ENCODE data around the gene MKKS. TPM values are rescaled to one million over a fixed set of nuclear protein-coding genes. Genes with fewer than 3 reads are reported as not detected.

MKKS gene
- total RNA-seq, 1 experiment from 2014 or later, result 19.9 TPM

GRCh38 chr20:10369723-10370090, 64.3 kb downstream of the MKKS start (continued):
- TF ChIP-seq, protein P1, sequence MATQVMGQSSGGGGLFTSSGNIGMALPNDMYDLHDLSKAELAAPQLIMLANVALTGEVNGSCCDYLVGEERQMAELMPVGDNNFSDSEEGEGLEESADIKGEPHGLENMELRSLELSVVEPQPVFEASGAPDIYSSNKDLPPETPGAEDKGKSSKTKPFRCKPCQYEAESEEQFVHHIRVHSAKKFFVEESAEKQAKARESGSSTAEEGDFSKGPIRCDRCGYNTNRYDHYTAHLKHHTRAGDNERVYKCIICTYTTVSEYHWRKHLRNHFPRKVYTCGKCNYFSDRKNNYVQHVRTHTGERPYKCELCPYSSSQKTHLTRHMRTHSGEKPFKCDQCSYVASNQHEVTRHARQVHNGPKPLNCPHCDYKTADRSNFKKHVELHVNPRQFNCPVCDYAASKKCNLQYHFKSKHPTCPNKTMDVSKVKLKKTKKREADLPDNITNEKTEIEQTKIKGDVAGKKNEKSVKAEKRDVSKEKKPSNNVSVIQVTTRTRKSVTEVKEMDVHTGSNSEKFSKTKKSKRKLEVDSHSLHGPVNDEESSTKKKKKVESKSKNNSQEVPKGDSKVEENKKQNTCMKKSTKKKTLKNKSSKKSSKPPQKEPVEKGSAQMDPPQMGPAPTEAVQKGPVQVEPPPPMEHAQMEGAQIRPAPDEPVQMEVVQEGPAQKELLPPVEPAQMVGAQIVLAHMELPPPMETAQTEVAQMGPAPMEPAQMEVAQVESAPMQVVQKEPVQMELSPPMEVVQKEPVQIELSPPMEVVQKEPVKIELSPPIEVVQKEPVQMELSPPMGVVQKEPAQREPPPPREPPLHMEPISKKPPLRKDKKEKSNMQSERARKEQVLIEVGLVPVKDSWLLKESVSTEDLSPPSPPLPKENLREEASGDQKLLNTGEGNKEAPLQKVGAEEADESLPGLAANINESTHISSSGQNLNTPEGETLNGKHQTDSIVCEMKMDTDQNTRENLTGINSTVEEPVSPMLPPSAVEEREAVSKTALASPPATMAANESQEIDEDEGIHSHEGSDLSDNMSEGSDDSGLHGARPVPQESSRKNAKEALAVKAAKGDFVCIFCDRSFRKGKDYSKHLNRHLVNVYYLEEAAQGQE (IDR thresholded peaks at IDR 0.05; ENCODE audit: low read depth), result no peak
- TF ChIP-seq CEBPB (IDR thresholded peaks at IDR 0.05; ENCODE audit: low read depth) (no peak), ATF3 (IDR thresholded peaks at IDR 0.05) (no peak)

DNA sequence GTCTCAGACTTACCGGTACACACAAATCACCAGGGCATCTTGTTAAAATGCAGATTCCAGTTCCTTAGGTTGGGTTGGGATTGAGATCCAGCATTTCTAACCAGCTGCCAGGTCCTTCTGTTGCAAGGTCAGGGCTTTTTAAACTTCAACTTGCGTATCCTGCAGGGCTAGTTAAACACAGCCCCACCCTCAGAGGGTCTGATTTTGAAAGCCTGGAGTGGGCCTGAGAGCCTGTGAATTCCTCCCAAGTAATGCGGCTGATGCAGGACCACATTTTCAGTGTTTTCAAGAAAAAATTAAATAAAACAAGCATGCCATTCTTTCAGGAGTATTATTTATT, 65.3 kb downstream of the MKKS start:
- BruUV-seq (replicated peaks), result no TSS peak
- intact Hi-C loops (cut with micrococcal nuclease), result no loop called here
- Histone ChIP-seq H3K9me2 (ENCODE audit: insufficient read depth) (no peaks in the 10 kb centered on the region), H2AFZ (ENCODE audit: low read depth, low read length, poor library complexity, severe bottlenecking) (no peak overlapping the region), H3K4me3 (replicated peaks in 1 of 2; ENCODE audit: low read depth in 1 of 2, low read length in 2 of 2) (no peak overlapping the region), H3K4me1 (ENCODE audit: control insufficient read depth in 1 of 2, insufficient read depth in 2 of 2, low read length in 2 of 2) (no peaks in the 10 kb centered on the region), H3K36me3 (ENCODE audit: control insufficient read depth in 1 of 2, insufficient read depth in 2 of 2, low read length in 2 of 2) (no peaks in the 10 kb centered on the region), H3K9me3 (ENCODE audit: control insufficient read depth in 1 of 2, insufficient read depth in 1 of 2, low read depth in 1 of 2, low read length in 2 of 2) (no peaks in the 10 kb centered on the region), H3K4me2 (ENCODE audit: low read length) (no peak overlapping the region), H3K27ac (ENCODE audit: low read depth, low read length) (no peak overlapping the region), H3K9ac (ENCODE audit: low read length) (no peak overlapping the region), H3K27me3 (ENCODE audit: insufficient read depth, low read length) (no peaks in the 10 kb centered on the region; the same call in 1 of the 2 replicates), H4K20me1 (ENCODE audit: insufficient read depth) (no peaks in the 10 kb centered on the region), H3K79me2 (ENCODE audit: insufficient read depth, low read length) (no peaks in the 10 kb centered on the region)
- DNase-seq (ENCODE audit: low read depth, low spot score), result no peak
- no peak for TF ChIP-seq CBX3 (IDR thresholded peaks at IDR 0.05; ENCODE audit: low read depth)
- TF ChIP-seq, protein P2, sequence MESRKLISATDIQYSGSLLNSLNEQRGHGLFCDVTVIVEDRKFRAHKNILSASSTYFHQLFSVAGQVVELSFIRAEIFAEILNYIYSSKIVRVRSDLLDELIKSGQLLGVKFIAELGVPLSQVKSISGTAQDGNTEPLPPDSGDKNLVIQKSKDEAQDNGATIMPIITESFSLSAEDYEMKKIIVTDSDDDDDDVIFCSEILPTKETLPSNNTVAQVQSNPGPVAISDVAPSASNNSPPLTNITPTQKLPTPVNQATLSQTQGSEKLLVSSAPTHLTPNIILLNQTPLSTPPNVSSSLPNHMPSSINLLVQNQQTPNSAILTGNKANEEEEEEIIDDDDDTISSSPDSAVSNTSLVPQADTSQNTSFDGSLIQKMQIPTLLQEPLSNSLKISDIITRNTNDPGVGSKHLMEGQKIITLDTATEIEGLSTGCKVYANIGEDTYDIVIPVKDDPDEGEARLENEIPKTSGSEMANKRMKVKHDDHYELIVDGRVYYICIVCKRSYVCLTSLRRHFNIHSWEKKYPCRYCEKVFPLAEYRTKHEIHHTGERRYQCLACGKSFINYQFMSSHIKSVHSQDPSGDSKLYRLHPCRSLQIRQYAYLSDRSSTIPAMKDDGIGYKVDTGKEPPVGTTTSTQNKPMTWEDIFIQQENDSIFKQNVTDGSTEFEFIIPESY (IDR thresholded peaks at IDR 0.05; ENCODE audit: extremely low read depth, insufficient replicate concordance, low read length), result no peak
- no peak for TF ChIP-seq ELF1 (IDR thresholded peaks at IDR 0.05; ENCODE audit: borderline replicate concordance, low read depth)
- TF ChIP-seq POLR2AphosphoS5 (IDR thresholded peaks at IDR 0.05; ENCODE audit: low read depth, low read length), result no peak
- TF ChIP-seq MAX (IDR thresholded peaks at IDR 0.05), result no peak
- TF ChIP-seq FOSL1 (IDR thresholded peaks at IDR 0.05; ENCODE audit: low read depth), result no peak
- no peak for TF ChIP-seq EZH2phosphoT487 (IDR thresholded peaks at IDR 0.05; ENCODE audit: borderline replicate concordance)
- no peak for TF ChIP-seq CEBPB (IDR thresholded peaks at IDR 0.05; ENCODE audit: low read depth)
- no peak for TF ChIP-seq EGR1 (IDR thresholded peaks at IDR 0.05; ENCODE audit: low read depth)
- no peak for TF ChIP-seq POLR2A (IDR thresholded peaks at IDR 0.05; ENCODE audit: borderline replicate concordance, extremely low read depth, insufficient read depth, insufficient read length)
- TF ChIP-seq, protein P3, sequence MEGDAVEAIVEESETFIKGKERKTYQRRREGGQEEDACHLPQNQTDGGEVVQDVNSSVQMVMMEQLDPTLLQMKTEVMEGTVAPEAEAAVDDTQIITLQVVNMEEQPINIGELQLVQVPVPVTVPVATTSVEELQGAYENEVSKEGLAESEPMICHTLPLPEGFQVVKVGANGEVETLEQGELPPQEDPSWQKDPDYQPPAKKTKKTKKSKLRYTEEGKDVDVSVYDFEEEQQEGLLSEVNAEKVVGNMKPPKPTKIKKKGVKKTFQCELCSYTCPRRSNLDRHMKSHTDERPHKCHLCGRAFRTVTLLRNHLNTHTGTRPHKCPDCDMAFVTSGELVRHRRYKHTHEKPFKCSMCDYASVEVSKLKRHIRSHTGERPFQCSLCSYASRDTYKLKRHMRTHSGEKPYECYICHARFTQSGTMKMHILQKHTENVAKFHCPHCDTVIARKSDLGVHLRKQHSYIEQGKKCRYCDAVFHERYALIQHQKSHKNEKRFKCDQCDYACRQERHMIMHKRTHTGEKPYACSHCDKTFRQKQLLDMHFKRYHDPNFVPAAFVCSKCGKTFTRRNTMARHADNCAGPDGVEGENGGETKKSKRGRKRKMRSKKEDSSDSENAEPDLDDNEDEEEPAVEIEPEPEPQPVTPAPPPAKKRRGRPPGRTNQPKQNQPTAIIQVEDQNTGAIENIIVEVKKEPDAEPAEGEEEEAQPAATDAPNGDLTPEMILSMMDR (IDR thresholded peaks at IDR 0.05 in 2 of 3, conservative IDR thresholded peaks at IDR 0.05 in 1 of 3; ENCODE audit: borderline replicate concordance in 1 of 3, insufficient read depth in 1 of 3, low read depth in 2 of 3, low read length in 2 of 3), result no peak
- TF ChIP-seq SIN3A (IDR thresholded peaks at IDR 0.05; ENCODE audit: low read depth), result no peak
- POLR2A ChIA-PET, result no interaction called here
- RAD21 ChIA-PET (ENCODE audit: low non-redundant PET in 1 of 2, low total read pairs in 2 of 2, uncharacterized antibody in 2 of 2, unreplicated experiment in 2 of 2), result no interaction called here
- ATAC-seq, result no peak
- CTCF ChIA-PET, result no interaction called here

Measured in HCT116 (cell line).